SK-N-MC (cell line): ENCODE results near the gene PTPN7.

Source experiments
- EZH2 ChIP-seq: fragments of 200-600 bp; sonication (generic); IDR thresholded peaks from one replicate; pipeline ENCODE4 v1.6.1; 2017; ENCODE audit warnings: antibody characterized with exemption
- FOXP2 ChIP-seq: optimal IDR thresholded peaks from 2 replicates; pipeline ENCODE3; 2011; ENCODE audit warnings: mild to moderate bottlenecking, moderate library complexity; ENCODE audit not compliant: insufficient read depth; ENCODE audit errors: extremely low read length, control extremely low read depth
- POLR2AphosphoS5 ChIP-seq: IDR thresholded peaks from 2 replicates; pipeline ENCODE4 v1.6.1; 2012; ENCODE audit warnings: mild to moderate bottlenecking, low read depth, low read length, borderline replicate concordance

DNA sequence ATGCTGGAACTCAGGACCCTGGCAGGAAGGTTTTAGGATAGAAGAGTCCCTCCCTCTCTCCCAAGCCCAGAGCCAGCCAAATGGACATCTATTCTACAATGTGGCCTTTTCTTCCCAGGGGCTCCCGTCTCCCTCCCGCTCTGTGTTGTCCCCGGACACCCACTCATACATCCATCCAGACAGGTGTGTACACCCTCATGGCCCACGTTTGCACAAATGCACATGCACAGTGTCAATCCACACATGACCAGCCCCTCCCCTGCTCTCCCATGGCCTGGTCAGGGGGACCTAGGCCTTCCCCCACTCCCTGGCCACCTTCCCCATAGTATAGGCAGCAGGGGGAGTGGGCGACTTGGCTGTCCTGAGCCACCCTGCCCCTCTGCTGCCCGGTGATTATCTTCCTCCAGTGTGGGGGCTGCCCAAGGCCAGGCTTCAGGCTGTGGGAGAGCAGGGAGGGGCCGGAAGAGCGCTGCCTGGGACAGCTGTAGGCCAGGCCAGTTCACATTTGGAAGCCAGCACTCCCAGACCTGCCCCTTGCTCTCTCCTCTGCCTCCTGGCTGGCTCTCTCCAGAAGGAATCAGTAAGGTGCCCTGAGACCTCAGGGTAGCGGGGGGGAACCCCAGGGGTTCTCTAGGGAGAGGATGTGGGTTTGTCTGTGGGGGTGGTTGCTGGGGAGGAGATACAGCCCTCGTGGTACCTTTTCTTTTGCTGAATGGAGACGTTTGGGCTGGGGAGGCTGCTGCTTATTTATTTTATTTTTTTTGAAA lies 4.1 kb upstream of the PTPN7 start:
- TF ChIP-seq POLR2AphosphoS5 (no peak), EZH2 (no peak), FOXP2 (no peak)
